HUES64 (cell line): ENCODE measurements around the gene ABCC9.

Experiments used
- H3K27ac ChIP-seq: 2 replicates; pipeline ENCODE4 v1.7.0; 2013; ENCODE audit warnings: low read depth, low read length, inconsistent platforms
- H3K27me3 ChIP-seq: 2 replicates; pipeline ENCODE4 v1.6.1; 2013; ENCODE audit warnings: mild to moderate bottlenecking, low read length; ENCODE audit not compliant: insufficient read depth
- H3K36me3 ChIP-seq: 2 replicates; pipeline ENCODE4 v1.6.1; 2013; ENCODE audit warnings: mild to moderate bottlenecking, low read length; ENCODE audit not compliant: insufficient read depth
- H3K4me1 ChIP-seq: 2 replicates; pipeline ENCODE4 v1.6.1; 2013; ENCODE audit warnings: mild to moderate bottlenecking, low read length, moderate library complexity; ENCODE audit not compliant: insufficient read depth
- H3K4me3 ChIP-seq: 2 replicates; pipeline ENCODE4 v1.5.1; 2013; ENCODE audit warnings: mild to moderate bottlenecking, low read length, moderate library complexity
- H3K9ac ChIP-seq: 2 replicates; pipeline ENCODE4 v1.6.1; 2013; ENCODE audit warnings: mild to moderate bottlenecking, low read depth, low read length
- H3K9me3 ChIP-seq: 2 replicates; pipeline ENCODE4 v1.6.1; 2013; ENCODE audit warnings: low read depth, low read length; ENCODE audit not compliant: insufficient read depth
- WGBS: fragments of 150-250, 120-280 bp; methylation state at CpG from one replicate; pipeline ENCODE4 v1.1.7; 2013; ENCODE audit warnings: missing lambda C conversion rate; 5-methylcytosine and 5-hydroxymethylcytosine counted together

ABCC9 gene

DNA sequence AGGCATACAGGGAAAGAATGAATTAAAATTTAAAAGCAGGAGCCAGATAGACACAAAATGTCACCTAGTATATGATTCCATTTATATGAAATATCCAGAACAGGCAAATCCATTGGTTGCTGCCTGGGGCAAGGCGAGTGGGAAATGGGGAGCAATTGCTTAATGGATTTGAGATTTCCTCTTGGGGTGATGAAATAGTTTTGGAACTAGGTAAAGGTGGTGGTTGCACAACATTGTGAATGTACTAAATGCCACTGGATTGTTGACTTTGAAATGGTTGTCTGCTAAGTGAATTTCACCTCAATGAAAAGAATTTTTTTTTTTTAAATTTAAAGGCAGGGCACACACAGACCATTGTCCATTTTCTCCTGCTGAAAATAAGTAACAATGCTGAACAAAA is 61.9 kb downstream of the ABCC9 start:
- Histone ChIP-seq H3K27me3 (no peaks in the 10 kb centered on the region), H3K27ac (no peak overlapping the region), H3K9me3 (no peaks in the 10 kb centered on the region), H3K4me3 (no peak overlapping the region), H3K4me1 (no peaks in the 10 kb centered on the region), H3K9ac (no peak overlapping the region), H3K36me3 (no peaks in the 10 kb centered on the region)
- WGBS = 86% methylated on average over 1 of the region's 1 CpG

DNA sequence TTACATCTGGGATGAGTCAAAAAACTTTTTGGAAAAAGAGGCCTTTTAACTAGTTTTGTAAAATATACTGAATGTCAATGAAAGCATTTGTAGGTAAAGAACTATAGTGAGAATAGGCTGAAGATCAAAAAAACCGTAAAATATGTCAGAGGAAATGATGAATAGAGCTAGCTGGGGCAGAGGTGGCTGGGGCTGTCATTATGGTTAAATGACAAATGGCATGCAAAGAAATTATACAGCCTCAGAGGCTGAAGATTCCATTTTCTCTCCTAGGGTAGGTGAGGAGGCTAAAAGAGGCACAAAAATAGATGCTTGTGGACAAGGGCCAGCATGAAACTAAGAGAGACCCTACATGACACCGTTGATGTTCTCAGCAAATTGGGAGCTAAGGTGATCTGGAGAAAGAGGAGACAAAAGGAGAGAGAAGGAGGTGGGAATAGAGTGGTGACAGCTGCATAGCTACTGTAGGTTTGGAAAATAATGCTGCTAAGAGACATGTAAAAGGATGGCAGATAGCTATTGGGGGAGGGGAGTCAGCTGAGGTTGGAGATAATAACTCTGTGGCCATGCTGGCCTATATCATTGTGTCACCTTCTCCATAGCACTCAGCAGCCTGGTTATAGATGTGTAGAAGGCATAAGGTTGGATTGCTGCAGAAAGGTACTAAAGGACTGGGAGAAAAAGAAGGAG is 63.8 kb downstream of the ABCC9 start:
- 85% methylated on average over 2 of the region's 2 CpGs for WGBS
- Histone ChIP-seq H3K36me3 (no peaks in the 10 kb centered on the region), H3K27me3 (no peaks in the 10 kb centered on the region), H3K4me3 (no peak overlapping the region), H3K9me3 (peaks cover 6% of the 10 kb centered on the region; the same call in 1 of the 2 replicates), H3K4me1 (no peaks in the 10 kb centered on the region), H3K27ac (no peak overlapping the region), H3K9ac (no peak overlapping the region)

DNA sequence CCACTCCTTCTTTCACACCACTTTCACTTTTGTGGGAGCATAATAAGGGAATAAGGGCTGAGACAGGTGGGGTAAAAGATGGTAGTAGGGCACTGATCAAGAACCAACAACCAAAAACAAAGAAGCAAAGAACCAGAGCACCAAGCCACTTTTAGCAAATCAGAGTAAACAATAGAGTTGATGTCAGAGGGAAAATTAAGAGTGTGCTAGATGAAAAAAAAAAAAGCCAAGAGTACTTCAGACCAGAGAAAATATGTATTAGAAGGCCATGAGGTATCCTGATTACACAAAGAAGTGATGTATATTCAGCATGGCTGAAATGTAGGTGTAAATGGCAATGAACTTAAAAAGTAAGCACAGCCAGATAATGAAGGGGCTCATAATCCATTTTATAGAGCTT is 75.4 kb downstream of the ABCC9 start:
- H3K4me3 ChIP-seq = no peak overlapping the region
- no peaks in the 10 kb centered on the region for H3K27me3 ChIP-seq
- H3K9ac ChIP-seq = no peak overlapping the region
- peaks cover 13% of the 10 kb centered on the region; the same call in 1 of the 2 replicates for H3K9me3 ChIP-seq
- no peaks in the 10 kb centered on the region for H3K36me3 ChIP-seq
- H3K27ac ChIP-seq = no peak overlapping the region
- no peaks in the 10 kb centered on the region for H3K4me1 ChIP-seq

DNA sequence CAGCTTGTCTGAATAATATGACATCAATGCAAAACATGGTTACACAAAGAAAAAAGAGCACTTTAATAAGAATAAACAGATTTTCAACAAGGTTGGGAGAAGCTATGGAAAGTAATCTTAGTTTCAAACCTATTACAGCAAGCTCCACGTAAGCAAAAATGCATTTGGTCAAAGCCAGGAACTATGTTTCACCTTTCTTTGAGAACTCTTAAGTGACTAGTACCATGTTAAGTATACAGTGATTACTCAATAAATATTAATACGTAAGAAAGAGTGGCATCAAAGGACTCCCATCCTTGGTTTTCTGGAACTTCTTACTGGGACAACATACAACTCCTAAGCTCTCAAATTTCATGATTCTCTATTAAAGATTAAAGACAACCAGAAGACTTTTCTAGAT is 80.7 kb downstream of the ABCC9 start:
- no peak overlapping the region for H3K27ac ChIP-seq
- no peaks in the 10 kb centered on the region for H3K9me3 ChIP-seq
- WGBS = 92% methylated on average over 2 of the region's 2 CpGs
- H3K36me3 ChIP-seq = no peaks in the 10 kb centered on the region
- no peak overlapping the region for H3K9ac ChIP-seq
- H3K4me3 ChIP-seq = no peak overlapping the region
- H3K4me1 ChIP-seq = no peaks in the 10 kb centered on the region
- no peaks in the 10 kb centered on the region for H3K27me3 ChIP-seq

DNA sequence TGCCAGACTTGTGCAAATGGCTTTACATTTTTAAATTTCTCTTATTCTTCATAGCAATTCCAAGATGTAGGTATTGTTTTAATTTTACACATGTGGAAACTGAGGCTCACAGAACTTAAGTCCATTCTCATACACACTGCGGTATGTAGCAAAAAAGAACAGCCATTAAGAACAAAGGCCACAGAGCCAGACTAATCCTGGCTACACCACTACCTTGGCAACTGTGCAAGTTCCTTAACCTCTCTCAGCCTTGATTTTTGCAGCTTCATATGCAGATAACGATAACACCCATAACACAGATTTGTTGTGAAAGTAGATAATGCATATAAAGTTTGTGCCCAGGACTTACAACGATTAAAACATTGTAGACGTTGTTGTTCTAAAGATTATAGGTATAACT is 81.1 kb downstream of the ABCC9 start:
- no peak overlapping the region for H3K27ac ChIP-seq
- H3K9me3 ChIP-seq = no peaks in the 10 kb centered on the region
- no peaks in the 10 kb centered on the region for H3K4me1 ChIP-seq
- no peaks in the 10 kb centered on the region for H3K27me3 ChIP-seq
- H3K4me3 ChIP-seq = no peak overlapping the region
- 98% methylated on average over 1 of the region's 4 CpGs for WGBS
- no peak overlapping the region for H3K9ac ChIP-seq
- H3K36me3 ChIP-seq = no peaks in the 10 kb centered on the region

DNA sequence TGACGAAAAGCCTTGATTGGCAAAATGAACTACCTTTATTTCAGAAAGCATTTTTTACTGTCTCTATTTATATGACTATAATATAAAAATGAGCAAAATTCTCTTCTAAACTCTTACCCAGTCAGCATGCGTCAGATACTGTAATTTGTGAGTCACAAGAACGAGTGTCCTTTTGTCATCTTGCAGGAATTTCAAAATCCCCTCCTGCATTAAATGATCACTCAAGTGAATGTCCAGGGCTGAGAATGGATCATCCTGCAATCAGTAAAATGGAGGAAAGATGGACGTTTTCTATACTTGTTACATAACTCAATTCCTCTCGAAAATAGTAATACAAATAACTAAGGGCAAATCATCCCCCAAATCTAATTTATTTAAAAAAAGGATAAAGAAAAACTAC is 89.0 kb downstream of the ABCC9 start:
- no peak overlapping the region for H3K9ac ChIP-seq
- whole genome bisulfite sequencing = 89% methylated on average over 4 of the region's 5 CpGs

DNA sequence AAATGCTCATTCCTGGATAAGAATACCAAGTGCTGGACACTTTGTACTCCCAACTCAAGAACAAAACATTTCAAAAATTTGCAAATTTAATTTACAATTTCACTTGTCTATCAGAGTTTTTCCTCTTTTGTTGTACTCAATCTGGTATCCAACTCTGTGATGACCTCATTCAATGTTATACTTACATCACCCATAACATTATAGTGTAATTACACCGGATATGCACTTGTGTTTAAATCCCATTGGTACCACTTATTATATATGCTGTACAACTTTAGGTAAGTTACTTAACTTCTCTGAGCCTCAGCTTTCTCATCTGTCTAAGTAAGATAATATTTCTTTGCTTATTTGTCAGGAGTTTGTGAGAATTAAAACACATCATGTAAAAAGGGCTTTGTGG is 90.1 kb downstream of the ABCC9 start:
- Histone ChIP-seq H3K9me3 (no peaks in the 10 kb centered on the region), H3K27me3 (no peaks in the 10 kb centered on the region), H3K9ac (no peak overlapping the region), H3K4me1 (no peaks in the 10 kb centered on the region), H3K36me3 (no peaks in the 10 kb centered on the region), H3K4me3 (no peak overlapping the region), H3K27ac (no peak overlapping the region)
- no CpG with 5 or more reads among the region's 1 CpG for WGBS

More for the DNA sequence above, 89.0 kb downstream of the ABCC9 start:
- Histone ChIP-seq H3K36me3 (no peaks in the 10 kb centered on the region), H3K4me1 (no peaks in the 10 kb centered on the region), H3K9me3 (no peaks in the 10 kb centered on the region), H3K27me3 (no peaks in the 10 kb centered on the region), H3K4me3 (no peak overlapping the region), H3K27ac (no peak overlapping the region)

DNA sequence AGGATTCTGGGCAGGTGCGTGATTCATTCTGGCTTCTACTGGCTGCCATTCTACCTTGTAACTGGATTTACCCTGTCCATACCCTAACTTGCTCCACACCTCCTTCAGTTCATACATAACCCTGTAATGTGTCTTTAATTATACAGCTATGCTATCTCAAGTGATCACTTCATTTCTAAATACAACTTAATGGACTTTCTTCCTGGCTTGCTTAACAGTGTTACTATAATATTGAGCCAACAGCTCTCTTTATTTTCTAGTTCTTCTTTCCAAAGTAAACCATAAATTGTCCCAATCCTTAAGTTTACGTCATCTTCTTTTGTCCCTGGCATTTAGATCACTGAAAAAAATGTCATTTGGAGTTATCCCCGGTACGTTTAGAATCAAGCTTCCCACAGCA is 90.8 kb downstream of the ABCC9 start:
- no peak overlapping the region for H3K9ac ChIP-seq
- H3K4me3 ChIP-seq = no peak overlapping the region
- H3K27ac ChIP-seq = no peak overlapping the region
- H3K4me1 ChIP-seq = no peaks in the 10 kb centered on the region
- no peaks in the 10 kb centered on the region for H3K9me3 ChIP-seq
- no peaks in the 10 kb centered on the region for H3K27me3 ChIP-seq
- 81% methylated on average over 4 of the region's 4 CpGs for WGBS
- H3K36me3 ChIP-seq = no peaks in the 10 kb centered on the region

DNA sequence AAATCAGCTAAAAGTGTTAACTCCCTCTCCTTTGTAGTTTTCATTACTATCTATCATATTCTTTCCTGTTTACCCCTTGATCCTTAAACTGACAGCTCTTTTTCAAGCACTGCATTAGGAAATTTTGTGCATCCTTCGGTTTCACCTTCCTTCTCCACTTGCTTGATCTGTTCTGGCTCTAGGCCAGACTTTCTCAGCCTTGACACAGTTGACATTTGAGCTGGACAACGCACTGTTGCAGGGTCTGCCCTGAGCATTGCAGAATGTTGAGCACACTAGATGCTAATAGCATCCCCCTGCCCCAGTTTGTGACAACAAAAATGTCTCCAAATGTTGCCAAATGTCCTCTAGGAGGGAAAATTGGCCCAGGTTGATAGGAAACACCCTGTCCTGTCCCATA is 91.3 kb downstream of the ABCC9 start:
- no peak overlapping the region for H3K9ac ChIP-seq
- no peaks in the 10 kb centered on the region for H3K4me1 ChIP-seq
- WGBS = 90% methylated on average over 2 of the region's 2 CpGs
- H3K36me3 ChIP-seq = no peaks in the 10 kb centered on the region
- H3K27ac ChIP-seq = no peak overlapping the region
- H3K27me3 ChIP-seq = no peaks in the 10 kb centered on the region
- no peaks in the 10 kb centered on the region for H3K9me3 ChIP-seq
- H3K4me3 ChIP-seq = no peak overlapping the region

DNA sequence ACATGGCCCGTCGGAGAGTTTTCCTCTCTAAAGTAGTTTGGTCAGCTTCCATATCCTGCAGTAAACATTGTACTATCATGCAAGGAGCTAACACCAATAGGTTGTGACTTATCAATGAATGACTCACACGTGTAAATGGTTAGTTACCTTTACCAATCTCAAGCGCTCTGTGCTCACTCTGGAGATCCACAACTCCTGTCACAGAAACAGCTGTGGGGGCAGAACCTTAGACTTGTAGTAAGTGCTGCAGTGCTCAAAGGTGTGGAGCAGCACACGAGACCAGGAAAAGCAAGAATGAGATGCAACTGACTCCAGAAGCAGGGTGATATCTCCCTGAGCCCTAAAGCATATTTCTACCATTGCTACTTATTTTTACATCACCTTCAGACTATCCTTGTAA is 93.0 kb downstream of the ABCC9 start:
- H3K4me3 ChIP-seq = no peak overlapping the region

DNA sequence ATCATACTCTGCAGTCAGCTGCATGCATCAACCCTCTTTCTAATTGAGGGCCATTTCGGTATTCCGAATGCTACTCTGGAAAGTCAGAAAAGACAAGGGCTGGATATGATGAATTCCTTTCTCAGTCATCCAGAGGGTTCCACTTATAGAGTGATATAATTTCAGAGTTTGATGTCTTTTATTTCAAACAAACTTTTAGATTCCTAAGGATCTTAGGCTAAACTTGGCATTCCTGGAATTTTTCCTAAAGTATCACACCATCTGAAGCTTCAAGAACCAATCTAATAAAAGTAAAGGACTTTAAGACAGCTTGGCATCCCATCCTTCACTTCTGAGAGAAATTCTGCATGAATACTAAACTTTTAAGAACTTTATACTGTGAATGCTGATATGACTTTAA is 97.4 kb downstream of the ABCC9 start:
- Histone ChIP-seq H3K36me3 (no peaks in the 10 kb centered on the region), H3K4me3 (no peak overlapping the region), H3K27me3 (no peaks in the 10 kb centered on the region), H3K27ac (no peak overlapping the region), H3K4me1 (no peaks in the 10 kb centered on the region), H3K9ac (no peak overlapping the region), H3K9me3 (no peaks in the 10 kb centered on the region)
- WGBS = 95% methylated on average over 2 of the region's 2 CpGs

More for the DNA sequence above, 93.0 kb downstream of the ABCC9 start:
- H3K4me1 ChIP-seq = no peaks in the 10 kb centered on the region
- H3K9me3 ChIP-seq = no peaks in the 10 kb centered on the region
- no peaks in the 10 kb centered on the region for H3K27me3 ChIP-seq
- H3K27ac ChIP-seq = no peak overlapping the region
- WGBS = 85% methylated on average over 5 of the region's 5 CpGs
- no peaks in the 10 kb centered on the region for H3K36me3 ChIP-seq
- H3K9ac ChIP-seq = no peak overlapping the region

DNA sequence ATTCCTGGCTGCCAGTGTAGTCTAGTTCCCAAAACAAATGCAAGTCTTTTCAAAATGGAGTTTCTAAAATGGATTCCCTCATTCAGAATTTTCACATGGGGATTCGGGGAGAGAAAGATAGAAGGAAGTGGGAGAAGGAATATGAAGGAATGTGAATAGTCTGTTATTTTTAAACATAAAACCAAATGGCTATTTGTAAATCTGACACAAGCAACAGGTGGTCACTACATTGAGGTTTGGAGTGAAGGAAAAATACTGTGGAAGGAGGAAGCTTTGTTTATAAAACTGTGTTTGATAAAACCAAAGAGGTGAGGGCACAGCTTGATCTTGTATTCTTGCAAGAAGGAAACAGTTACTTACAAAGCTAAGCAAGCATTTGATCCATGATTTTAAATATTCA is 101.5 kb downstream of the ABCC9 start:
- H3K27me3 ChIP-seq = no peaks in the 10 kb centered on the region
- no peaks in the 10 kb centered on the region for H3K36me3 ChIP-seq
- no peaks in the 10 kb centered on the region for H3K9me3 ChIP-seq
- H3K4me1 ChIP-seq = no peaks in the 10 kb centered on the region
- no peak overlapping the region for H3K4me3 ChIP-seq
- WGBS = no CpG with 5 or more reads among the region's 1 CpG
- H3K27ac ChIP-seq = no peak overlapping the region
- no peak overlapping the region for H3K9ac ChIP-seq
